HG03354 (cell line): ENCODE results near the gene MC4R.
"Not testable (repeated sequence)": the region's sequence is repeated elsewhere in the genome, so short reads cannot be mapped to it uniquely, and the experiment has no call there.

ENCODE experiments used
- ATAC-seq: cut with Tn5 transposase; IDR thresholded peaks from one replicate; pipeline ENCODE4 v1.9.1; 2021; ENCODE audit warnings: mild to moderate bottlenecking; ENCODE audit not compliant: unreplicated experiment, poor library complexity, severe bottlenecking

The MC4R gene

GRCh38 chr18:60372596-60372995, at the start of gene MC4R:
TSS of gene MC4R (minus strand) at chr18:60372775. CDS start at chr18:60372349, 426 bp downstream.
- ATAC-seq, result no peak

DNA sequence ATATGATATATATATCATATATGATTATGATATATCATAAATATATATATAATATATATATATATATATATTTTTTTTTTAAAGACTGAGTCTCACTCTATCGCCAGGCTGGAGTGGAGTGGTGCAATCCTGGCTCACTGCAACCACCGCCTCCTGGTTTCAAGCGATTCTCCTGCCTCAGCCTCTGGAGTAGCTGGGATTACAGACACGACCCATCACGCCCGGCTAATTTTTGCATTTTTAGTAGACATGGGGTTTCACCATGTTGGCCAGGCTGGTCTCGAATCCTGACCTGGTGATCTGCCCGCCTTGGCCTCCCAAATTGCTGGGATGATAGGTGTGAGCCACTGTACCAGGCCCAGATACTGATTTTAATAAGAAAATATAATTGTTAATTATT, 49.7 kb upstream of the MC4R start:
- not testable (repeated sequence) for ATAC-seq

GRCh38 chr18:60421356-60422118, 49.0 kb upstream of the MC4R start:
- ATAC-seq, result no peak

DNA sequence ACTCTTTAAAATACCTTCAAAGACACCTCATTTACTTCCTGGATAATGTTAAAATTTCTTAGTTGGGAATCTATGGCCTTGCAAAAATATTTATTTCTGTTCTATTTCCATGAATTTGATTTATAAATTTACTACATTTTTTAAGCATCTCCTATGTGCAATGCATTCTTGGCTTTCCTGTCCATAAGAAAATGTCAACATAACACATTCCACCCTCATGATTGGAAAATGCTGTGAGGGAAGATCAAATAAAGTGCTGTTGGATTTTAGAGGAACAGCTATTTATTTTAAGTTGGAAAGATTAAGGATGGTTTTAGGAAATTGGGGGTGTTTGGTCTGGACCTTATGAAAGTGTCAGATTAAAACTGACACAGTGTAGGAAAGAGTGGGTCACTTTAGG, 45.4 kb upstream of the MC4R start:
- no peak for ATAC-seq

DNA sequence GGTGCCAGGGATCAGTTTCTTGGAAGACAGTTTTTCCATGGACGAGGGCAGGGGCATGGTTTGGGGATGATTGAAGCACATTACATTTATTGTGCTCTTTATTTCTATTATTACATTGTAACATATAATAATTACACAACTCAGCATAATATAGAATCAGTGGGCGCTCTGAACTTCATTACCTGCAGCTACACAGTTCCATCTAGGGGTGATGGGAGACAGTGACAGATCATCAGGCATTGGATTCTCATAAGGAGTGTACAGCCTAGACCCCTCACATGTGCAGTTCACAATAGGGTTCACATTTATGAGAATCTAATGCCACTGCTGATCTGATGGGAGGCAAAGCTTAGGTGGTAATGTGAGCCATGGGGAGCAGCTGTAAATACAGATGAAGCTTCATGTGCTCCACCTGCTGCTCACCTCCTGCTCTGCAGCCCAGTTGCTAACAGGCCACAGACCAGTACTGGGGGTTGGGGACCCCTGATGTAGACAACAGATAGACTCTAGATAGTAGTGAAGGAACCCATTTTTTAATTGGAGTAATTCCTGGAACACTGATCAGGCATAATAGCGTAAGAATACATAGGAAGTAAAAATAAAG, 41.5 kb upstream of the MC4R start:
- ATAC-seq, result peak; percentile 71

GRCh38 chr18:60411715-60412114, 39.1 kb upstream of the MC4R start:
- no peak for ATAC-seq

GRCh38 chr18:60406721-60407120, 34.1 kb upstream of the MC4R start:
- ATAC-seq, result no peak

DNA sequence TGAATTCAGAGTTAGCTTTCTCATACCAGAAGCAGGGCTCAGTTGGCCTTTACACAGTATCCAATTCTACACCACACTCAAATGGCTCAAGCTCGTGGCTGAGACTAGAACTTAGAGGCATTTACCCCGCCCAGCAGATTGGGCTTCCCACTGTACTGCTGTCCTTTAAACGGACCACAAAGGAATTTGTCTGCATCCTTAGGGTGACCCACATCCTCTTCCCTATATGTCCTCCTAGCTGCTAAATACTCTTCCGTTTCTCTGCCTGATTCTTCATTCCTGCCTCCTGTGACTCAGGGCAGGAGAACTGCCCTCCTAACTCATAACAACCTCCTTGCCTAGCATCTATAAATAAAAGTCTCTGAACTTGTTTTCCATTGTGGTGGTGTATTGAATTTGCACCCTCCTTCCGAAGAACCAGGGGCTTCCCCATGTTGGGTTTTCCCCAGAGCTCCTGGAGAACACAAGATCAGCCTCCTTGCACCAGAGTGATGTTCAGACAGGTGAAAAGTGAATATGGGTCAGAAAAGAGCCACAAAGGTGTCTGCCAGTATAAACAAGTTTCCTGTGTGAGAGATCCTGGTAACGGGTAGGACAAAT, 32.0 kb upstream of the MC4R start:
- ATAC-seq, result no peak

GRCh38 chr18:60401346-60401745, 28.8 kb upstream of the MC4R start:
- no peak for ATAC-seq

- ATAC-seq, result no peak
These were observed 19.1 kb upstream of the MC4R start for GRCh38 chr18:60391571-60392226.

DNA sequence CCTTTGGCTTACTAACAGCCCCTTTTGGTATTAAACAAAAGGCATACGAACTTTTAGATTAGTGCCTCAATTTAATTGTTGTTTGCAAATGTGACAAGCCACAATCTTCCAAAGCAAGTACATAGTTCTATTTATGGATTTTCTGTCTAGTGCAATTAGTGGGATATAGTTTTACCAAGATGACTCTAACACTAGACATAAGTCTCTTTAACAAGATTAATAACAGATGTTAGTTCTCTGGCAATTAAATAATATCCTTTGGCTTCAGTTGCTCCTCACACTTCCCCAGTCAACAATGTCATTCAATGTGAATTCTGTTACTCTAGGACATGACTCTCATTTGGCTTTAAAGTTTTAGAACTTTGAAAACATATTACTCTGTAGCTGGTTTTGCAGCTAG, 16.7 kb upstream of the MC4R start:
- ATAC-seq, result no peak

- ATAC-seq, result no peak
These were observed 13.1 kb upstream of the MC4R start for GRCh38 chr18:60385693-60386092.

DNA sequence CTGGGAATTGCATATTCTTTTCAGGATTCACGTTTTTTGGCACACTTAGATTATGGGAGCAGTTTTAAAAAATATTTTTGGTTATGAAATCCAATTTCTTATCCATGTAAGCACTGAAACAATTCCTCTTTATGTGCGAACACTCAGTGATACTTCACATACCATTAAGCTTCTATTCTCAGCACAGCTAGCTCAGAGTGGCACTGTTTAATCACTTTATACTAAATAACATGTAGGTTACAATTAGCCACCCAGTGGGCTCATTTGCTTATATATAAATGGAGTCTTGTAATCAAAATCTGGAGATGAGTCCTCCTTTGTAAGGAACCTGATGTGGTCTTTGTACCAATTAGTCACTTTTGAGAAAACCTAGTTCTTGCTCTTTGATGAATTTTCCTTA, 11.3 kb upstream of the MC4R start:
- ATAC-seq, result no peak

DNA sequence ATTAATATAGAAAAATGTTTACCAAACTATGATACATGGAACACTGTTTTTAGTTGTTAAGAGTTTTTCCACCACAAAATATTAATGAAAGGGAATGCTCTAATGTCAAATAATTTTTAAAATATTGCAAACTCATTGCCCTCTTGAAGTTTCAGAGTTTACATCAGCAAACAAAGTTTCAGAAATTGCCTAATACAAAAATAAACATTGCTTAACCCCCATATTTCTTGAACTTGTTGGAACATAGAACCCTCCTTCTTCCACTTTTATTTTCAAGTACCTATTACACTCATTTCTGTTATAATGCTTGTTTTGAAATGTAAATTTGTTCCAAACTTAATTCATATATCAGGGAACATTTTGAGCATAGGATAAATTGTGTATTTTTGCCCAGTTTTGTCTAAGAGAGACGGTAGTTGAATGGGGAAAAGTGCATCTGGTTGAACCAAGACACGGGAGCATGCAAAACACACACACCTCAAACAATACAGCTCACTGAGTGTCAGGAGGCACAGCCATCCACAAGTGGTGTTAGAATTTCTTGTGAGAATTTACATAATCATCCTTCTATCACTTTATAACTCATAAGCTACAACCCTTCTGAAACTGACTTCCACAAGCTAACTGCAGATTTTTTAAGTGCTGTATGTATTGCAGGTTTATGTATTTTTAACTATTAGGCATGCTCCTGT, 5.3 kb upstream of the MC4R start:
- ATAC-seq, result no peak

DNA sequence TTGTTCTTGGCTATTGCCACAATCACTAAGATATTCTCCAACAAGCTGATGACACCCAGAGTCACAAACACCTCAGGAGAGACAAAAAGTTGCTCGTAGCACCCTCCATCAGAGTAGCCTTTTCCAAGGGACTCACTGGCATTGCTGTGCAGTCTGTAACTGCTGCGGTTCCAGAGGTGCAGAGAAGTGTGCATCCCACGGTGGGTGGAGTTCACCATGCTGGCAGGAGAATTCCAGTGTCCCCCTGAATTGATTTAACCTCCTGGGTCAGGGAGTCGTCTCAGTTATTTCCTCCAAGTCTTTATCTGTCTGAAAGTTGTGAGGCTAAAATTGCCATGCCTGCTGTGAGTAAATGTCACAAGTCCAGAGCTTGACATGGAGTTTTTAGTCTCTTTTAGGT, 443 bp downstream of the MC4R start:
- no peak for ATAC-seq

- ATAC-seq, result no peak
These were observed 14.1 kb downstream of the MC4R start for GRCh38 chr18:60358516-60358915.

- no peak for ATAC-seq
These were observed 21.6 kb downstream of the MC4R start for GRCh38 chr18:60350941-60351340.

GRCh38 chr18:60350150-60350549, 22.4 kb downstream of the MC4R start:
- ATAC-seq, result no peak

- no peak for ATAC-seq
These were observed 25.0 kb downstream of the MC4R start for GRCh38 chr18:60347526-60348045.

GRCh38 chr18:60339018-60339417, 33.6 kb downstream of the MC4R start:
- no peak for ATAC-seq
